ENCODE data around the gene CASKIN1. TPM values are rescaled to one million over a fixed set of nuclear protein-coding genes. Genes with fewer than 3 reads are reported as not detected.

Gene CASKIN1
- total RNA-seq, 1 experiment from 2014 or later: 2.6 TPM

- Mint-ChIP-seq H3K4me3 (ENCODE audit: low read depth, unreplicated experiment) (no peak overlapping the region), H3K27ac (ENCODE audit: unreplicated experiment) (no peak overlapping the region), H3K4me1 (ENCODE audit: low read depth, unreplicated experiment) (peaks cover 1% of the 10 kb centered on the region), H3K36me3 (ENCODE audit: insufficient read depth, unreplicated experiment) (peaks cover 73% of the 10 kb centered on the region), H3K9me3 (ENCODE audit: low read depth, unreplicated experiment) (no peaks in the 10 kb centered on the region), H3K27me3 (ENCODE audit: unreplicated experiment) (peaks cover 4% of the 10 kb centered on the region)
- no TSS peak for BruUV-seq (replicated peaks)
- intact Hi-C loops (cut with micrococcal nuclease; ENCODE audit: unreplicated experiment): no loop called here
- no peak for DNase-seq
- TF ChIP-seq CTCF (IDR thresholded peaks at IDR 0.05; ENCODE audit: unreplicated experiment): no peak
- CTCF ChIA-PET: no interaction called here
Measured at GRCh38 chr16:2179107-2179501, 17.3 kb downstream of the CASKIN1 start.

GRCh38 chr16:2178321-2179106, 17.9 kb downstream of the CASKIN1 start:
- TF ChIP-seq CTCF (IDR thresholded peaks at IDR 0.05; ENCODE audit: unreplicated experiment): no peak
- Mint-ChIP-seq H3K36me3 (ENCODE audit: insufficient read depth, unreplicated experiment) (peaks cover 75% of the 10 kb centered on the region), H3K4me1 (ENCODE audit: low read depth, unreplicated experiment) (no peaks in the 10 kb centered on the region), H3K9me3 (ENCODE audit: low read depth, unreplicated experiment) (no peaks in the 10 kb centered on the region), H3K4me3 (ENCODE audit: low read depth, unreplicated experiment) (no peak overlapping the region), H3K27ac (ENCODE audit: unreplicated experiment) (no peak overlapping the region), H3K27me3 (ENCODE audit: unreplicated experiment) (no peaks in the 10 kb centered on the region)
- DNase-seq: no peak
- intact Hi-C loops (cut with micrococcal nuclease; ENCODE audit: unreplicated experiment): no loop called here
- BruUV-seq (replicated peaks): no TSS peak
- CTCF ChIA-PET: no interaction called here

- H3K4me1 Mint-ChIP-seq (ENCODE audit: low read depth, unreplicated experiment): no peaks in the 10 kb centered on the region
- no peak overlapping the region for H3K27ac Mint-ChIP-seq (ENCODE audit: unreplicated experiment)
- no peak for TF ChIP-seq CTCF (IDR thresholded peaks at IDR 0.05; ENCODE audit: unreplicated experiment)
- CTCF ChIA-PET: interaction anchor here (0.9 kb wide), 1 partner anchor 14 kb away, joined by 3 read pairs; no protein-coding TSS in a partner anchor
- H3K9me3 Mint-ChIP-seq (ENCODE audit: low read depth, unreplicated experiment): no peaks in the 10 kb centered on the region
- H3K27me3 Mint-ChIP-seq (ENCODE audit: unreplicated experiment): no peaks in the 10 kb centered on the region
- intact Hi-C loops (cut with micrococcal nuclease; ENCODE audit: unreplicated experiment): no loop called here
- TSS peak; percentile 87 for BruUV-seq (replicated peaks)
- DNase-seq: no peak
- no peak overlapping the region for H3K4me3 Mint-ChIP-seq (ENCODE audit: low read depth, unreplicated experiment)
- H3K36me3 Mint-ChIP-seq (ENCODE audit: insufficient read depth, unreplicated experiment): peaks cover 74% of the 10 kb centered on the region
Measured at GRCh38 chr16:2177561-2177960, 18.8 kb downstream of the CASKIN1 start.

- TF ChIP-seq CTCF (IDR thresholded peaks at IDR 0.05; ENCODE audit: unreplicated experiment): no peak
- intact Hi-C loops (cut with micrococcal nuclease; ENCODE audit: unreplicated experiment): no loop called here
- peaks cover 69% of the 10 kb centered on the region for H3K36me3 Mint-ChIP-seq (ENCODE audit: insufficient read depth, unreplicated experiment)
- no peak overlapping the region for H3K4me3 Mint-ChIP-seq (ENCODE audit: low read depth, unreplicated experiment)
- no TSS peak for BruUV-seq (replicated peaks)
- no peaks in the 10 kb centered on the region for H3K9me3 Mint-ChIP-seq (ENCODE audit: low read depth, unreplicated experiment)
- H3K27me3 Mint-ChIP-seq (ENCODE audit: unreplicated experiment): no peaks in the 10 kb centered on the region
- H3K27ac Mint-ChIP-seq (ENCODE audit: unreplicated experiment): no peak overlapping the region
- CTCF ChIA-PET: interaction anchor here (0.7 to 0.9 kb wide), 2 partner anchors 14 to 1080 kb away, joined by 3 to 6 read pairs; no protein-coding TSS in a partner anchor
- H3K4me1 Mint-ChIP-seq (ENCODE audit: low read depth, unreplicated experiment): no peaks in the 10 kb centered on the region
- no peak for DNase-seq
Measured at GRCh38 chr16:2177101-2177500, 19.3 kb downstream of the CASKIN1 start.
